ENCODE results near the gene CARD10.

CARD10 gene, protein sequence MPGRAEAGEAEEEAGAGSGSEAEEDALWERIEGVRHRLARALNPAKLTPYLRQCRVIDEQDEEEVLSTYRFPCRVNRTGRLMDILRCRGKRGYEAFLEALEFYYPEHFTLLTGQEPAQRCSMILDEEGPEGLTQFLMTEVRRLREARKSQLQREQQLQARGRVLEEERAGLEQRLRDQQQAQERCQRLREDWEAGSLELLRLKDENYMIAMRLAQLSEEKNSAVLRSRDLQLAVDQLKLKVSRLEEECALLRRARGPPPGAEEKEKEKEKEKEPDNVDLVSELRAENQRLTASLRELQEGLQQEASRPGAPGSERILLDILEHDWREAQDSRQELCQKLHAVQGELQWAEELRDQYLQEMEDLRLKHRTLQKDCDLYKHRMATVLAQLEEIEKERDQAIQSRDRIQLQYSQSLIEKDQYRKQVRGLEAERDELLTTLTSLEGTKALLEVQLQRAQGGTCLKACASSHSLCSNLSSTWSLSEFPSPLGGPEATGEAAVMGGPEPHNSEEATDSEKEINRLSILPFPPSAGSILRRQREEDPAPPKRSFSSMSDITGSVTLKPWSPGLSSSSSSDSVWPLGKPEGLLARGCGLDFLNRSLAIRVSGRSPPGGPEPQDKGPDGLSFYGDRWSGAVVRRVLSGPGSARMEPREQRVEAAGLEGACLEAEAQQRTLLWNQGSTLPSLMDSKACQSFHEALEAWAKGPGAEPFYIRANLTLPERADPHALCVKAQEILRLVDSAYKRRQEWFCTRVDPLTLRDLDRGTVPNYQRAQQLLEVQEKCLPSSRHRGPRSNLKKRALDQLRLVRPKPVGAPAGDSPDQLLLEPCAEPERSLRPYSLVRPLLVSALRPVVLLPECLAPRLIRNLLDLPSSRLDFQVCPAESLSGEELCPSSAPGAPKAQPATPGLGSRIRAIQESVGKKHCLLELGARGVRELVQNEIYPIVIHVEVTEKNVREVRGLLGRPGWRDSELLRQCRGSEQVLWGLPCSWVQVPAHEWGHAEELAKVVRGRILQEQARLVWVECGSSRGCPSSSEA

DNA sequence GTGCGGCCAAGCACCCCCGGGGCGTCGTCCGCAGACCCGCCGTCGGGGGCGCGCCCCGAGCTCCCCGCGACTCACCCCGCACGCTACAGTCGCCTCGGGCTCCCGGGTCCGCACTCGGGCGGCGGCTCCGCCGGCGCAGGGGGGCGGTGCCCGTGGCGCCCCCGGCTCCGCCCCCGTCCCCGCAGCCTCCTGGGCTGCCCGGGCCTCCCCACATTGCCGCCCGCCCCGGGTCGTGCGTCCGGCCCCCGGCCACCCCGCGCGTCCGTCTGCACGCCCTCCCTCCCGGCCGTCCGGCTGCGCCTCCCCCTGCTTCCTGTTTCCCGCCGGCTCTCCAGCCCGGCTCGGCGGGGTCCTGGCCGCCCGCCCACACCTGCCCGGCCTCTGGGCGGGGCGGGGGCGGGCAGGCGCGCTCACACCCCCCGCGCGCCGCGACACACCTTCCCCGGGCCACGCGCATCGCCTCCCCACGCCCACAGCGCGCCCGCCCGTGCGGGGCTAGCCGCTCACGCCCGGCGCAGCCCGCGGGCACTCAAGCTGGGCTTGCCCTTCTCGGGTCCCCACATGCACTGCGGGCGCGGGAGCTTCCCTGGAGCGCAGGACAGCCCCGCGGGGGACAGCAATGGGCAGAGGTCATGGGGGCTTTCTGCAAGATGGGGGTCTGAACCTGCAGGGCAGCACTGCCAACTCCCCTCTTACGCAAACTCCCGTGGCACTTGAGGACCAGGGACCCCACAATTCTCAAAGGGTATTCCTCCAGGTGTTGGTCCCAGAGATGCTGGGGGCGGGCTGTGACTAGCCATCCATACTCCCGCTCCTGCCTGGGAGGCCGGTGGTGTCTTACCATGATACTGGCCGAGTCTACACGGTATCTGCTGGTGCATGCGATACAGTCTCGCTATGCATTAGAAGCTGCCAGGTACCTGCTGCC is at the start of gene CARD10:
CARD10 (minus strand) TSS at position 148 of the 928 bp plus-strand sequence. CDS start 215 bp downstream, outside the sequence.
- no peak for DNase-seq (ENCODE audit: low spot score)

DNA sequence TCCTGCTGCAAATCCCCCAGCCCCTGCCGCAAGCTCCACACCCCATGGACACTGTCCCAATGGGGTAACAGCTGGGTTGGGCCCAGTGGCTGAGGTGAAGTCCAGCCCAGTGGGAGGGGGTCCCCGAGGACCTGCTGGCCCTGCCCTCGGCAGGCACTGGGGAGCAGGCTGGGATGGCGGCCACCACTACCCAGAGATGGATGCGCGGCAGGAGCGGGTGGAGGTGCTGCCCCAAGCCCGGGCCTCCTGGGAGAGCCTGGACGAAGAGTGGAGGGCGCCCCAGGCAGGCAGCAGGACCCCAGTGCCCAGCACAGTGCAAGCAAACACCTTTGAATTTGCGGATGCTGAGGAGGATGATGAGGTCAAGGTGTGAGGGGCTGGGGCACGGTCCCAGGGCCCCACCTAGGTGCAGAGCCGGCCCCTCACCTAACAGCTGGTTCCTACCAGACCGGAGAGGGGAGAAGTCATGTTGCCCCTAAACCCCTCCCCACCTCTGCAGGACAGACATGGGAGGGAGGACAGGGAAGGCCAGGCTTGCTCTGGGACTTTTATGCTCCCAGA is 49.3 kb upstream of the CARD10 start:
- no peak for DNase-seq (ENCODE audit: low spot score)

DNA sequence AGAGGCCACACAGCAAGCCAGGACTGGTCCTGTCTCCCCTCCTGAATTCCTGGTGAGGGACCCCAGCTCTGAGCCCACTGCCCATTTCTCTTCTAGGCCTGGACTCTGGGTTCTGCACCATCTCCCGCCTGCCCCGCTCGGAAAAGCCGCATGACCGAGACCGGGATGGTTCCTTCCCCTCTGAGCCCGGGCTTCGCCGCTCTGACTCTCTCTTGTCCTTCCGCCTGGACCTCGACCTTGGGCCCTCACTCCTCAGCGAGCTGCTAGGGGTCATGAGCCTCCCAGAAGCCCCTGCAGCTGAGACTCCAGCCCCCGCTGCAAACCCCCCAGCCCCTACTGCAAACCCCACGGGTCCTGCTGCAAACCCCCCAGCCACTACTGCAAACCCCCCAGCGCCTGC is 48.8 kb upstream of the CARD10 start:
- DNase-seq (ENCODE audit: low spot score), result peak; percentile 11

DNA sequence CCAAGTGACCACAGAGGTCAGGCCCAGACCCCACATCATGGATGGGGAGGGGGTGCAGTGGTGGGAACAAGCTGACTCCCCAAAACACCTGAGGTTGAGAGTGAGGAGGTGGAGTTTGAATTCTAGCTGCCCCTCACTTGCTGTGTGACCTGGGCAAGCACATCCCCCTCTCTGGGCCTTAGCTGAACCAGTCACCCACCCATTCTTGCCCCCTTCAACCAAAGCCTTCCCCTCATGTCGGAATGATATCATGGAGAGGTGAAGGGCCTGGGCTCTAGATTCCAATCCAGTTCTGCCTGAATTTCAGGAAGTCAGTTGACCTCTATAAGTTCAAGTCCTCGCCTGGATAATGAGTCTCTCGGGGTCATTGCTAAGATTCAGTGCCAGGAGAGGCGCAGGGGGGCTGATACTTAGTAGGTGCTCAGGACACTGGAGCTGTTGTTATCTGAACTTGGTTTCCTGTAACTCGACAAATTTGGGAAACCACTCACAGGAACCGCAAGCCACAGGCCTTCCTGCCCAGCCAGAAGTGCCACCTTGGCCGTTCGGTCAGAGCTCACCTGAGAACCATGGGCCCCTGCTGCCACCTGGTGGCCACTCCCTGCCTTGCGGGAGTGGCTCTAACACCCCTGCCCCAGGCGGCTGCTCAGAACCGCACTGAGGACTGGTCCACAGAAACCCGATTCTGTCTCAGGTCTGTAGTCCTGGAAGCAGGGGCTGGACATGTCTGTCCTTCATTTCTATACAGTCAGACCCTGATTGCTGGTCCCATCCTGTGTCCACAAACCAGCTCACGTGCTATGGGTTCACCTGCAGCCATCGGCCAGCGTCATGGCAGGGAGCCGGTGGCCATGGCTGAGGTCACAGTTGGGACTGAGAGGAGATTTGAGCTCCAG is 47.9 kb upstream of the CARD10 start:
- peak; percentile 74 for DNase-seq (ENCODE audit: low spot score)

DNA sequence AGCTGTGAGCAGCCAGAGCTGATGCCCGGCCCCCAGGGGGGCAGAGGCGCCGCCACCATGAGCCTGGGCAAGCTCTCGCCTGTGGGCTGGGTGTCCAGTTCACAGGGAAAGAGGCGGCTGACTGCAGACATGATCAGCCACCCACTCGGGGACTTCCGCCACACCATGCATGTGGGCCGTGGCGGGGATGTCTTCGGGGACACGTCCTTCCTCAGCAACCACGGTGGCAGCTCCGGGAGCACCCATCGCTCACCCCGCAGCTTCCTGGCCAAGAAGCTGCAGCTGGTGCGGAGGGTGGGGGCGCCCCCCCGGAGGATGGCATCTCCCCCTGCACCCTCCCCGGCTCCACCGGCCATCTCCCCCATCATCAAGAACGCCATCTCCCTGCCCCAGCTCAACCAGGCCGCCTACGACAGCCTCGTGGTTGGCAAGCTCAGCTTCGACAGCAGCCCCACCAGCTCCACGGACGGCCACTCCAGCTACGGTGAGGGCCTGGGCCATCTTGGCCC is 47.2 kb upstream of the CARD10 start:
- DNase-seq (ENCODE audit: low spot score), result peak; percentile 63

DNA sequence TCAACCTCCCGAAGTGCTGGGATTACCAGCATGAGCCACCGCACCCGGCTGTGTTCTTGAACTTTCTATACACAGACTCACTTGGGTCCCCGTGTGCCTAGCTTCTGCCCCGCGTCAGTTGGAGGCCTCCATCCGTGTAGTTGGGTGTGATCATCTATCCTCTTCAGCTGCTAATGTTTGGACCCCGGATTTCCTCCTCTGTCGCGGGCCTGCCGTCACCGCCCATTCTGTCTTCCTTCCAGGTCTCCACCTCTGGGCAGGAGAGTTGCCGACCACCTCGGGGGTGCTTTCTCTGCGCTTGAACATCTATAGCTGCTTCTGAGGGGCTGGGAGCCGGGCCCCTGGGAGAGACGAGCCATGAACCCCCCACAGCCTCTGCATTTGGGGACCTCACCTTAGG is 46.6 kb upstream of the CARD10 start:
- peak; percentile 16 for DNase-seq (ENCODE audit: low spot score)

DNA sequence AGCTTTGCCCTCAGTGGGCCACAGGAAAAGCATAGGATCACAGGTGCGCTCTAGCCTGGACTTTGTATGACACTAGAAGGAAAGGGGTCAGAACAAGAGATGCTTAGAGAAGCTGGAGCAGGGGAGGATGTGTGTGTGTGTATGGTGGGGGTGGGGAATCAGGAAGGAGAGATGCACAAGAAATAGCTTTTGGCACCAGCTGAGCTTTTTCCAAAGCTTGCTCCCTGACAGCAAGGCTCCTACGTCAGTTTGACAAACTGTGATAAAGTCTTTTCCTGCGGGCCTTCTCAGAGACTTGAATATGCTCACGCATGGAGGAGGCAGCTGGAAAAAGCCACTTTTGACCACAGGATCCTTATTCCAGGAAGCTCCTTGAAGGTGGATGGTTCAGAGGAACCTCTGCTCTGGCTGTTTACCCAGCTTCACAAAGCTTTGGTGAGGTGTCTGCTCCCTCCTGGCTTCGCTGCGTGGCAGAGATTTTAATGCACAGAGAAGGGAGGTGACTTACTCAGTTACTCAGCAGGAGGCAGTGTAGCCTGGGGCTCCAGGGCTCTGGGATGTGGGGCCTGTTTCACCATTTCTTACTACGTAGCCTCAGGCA is 45.0 kb upstream of the CARD10 start:
- peak; percentile 67 for DNase-seq (ENCODE audit: low spot score)

DNA sequence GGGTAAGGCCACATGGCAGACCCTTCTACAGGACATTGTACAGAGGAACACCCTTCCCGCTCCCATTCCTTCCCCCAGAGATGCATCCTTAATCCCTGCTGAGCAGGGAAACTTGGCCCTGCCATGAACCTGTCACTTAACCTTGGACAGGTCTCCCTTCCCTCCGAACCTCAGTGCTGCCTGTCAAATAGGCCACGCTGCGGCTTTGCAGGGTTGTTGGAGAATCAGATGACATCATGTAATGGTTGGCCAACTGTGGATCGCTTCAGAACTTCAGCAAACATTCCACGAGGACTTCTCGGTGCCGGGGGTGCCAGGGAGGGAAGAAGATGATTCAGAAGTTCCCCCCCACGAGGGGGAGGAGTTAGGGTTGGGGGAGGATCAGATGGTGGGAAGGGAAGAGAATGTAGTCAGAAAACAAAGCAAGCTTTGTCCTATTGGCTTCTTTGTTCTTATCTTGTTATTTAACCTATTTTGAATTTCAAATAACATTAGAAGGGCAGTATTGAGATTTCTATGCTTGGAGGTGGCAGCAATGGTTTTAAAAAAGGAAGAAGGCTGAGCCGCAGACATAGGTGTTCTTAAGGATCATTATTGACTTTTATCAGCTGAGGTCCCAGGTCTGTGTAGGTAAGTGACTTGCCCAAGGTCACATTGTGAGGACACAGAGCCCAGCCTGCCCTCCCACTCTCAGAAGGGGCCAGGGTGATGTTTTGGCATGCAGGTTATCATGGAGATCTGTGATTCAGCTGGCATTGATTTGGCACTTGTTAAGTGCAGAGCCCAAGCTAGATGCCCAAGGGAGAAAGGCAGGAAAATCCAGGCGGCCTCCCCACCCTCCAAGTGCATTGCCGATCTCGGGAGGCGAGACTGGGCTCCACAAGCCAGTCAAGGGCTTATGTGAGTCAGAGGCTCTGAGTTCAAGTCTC is 44.2 kb upstream of the CARD10 start:
- peak; percentile 98 for DNase-seq (ENCODE audit: low spot score)

DNA sequence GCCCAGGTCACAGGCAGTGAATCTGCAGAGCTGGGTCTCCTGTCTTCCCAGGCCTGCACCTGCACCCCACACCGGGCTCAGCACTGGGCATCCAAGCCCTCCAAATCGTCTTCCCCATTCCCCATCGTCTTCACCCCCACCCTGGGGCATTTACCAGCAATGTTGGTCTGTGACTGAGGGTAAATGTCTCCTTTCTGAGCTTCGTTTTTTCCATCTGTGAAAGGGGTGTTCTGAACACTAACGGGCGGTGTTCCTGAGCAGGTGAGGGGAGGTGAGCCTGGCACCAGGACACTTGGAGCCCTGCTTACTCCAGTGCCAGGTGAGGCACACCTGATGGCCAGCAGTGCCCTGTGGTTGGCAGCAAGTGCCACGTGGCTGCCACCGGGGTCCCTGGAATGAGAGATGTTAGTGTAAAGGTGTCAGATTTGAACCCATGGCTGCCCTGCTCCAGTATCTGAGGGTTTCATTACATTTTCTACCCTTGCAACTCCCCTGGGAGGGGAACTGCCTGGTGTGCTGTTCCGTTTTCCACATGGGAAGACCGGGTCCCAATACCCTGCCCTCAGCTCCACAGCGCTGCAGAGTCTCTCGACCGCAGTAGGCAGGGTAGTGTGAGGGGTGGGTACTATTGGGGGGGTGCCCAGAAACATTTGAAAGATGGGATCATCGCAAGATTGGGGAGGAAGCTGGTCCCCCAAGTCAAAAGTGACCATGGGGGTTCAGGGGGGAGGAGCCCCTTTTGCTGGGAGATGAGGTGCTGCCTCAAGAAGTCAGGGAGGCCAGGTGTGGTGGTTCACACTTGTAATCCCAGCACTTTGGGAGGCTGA is 43.0 kb upstream of the CARD10 start:
- peak; percentile 35 for DNase-seq (ENCODE audit: low spot score)

DNA sequence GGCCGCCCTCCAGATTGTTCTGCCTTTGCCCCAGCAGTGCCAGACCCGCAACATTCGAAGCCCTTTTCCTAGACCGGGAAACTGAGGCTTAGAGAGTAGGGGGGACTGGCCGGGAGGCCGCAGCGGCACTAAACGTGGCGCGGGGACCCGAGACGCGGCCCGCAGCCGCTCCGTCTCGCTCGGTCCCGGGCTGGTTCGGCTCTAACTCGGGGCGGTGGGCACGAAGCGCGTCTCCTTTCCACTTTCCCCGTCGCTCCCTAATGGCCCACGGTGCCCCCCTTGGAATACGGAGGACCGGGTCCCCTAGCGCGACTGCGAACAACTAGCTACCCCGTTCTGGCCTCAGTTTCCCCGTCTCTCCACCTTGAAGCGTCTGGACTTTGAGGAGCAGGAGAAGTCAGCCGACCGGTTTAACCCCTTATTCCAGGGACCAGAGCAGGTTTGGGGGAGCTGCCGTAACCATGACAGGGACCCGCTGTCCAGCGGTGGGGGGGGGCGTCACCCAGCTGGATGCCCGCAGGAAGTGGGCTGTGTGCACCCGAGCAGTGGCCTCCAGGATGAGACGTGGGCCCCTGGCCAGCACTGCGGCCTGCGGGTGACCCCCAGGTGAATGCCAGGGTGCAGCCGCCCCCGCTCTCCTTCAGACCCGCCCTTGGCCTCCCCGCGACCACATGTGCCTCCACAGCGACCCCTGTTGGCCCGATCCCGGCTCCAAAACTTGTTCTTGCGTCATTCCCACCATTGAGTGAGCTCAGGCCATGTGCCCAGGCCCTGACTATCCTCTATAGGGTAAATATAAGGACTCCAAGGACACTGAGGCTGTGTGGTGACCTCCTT is 42.2 kb upstream of the CARD10 start:
- peak; percentile 90 for DNase-seq (ENCODE audit: low spot score)

DNA sequence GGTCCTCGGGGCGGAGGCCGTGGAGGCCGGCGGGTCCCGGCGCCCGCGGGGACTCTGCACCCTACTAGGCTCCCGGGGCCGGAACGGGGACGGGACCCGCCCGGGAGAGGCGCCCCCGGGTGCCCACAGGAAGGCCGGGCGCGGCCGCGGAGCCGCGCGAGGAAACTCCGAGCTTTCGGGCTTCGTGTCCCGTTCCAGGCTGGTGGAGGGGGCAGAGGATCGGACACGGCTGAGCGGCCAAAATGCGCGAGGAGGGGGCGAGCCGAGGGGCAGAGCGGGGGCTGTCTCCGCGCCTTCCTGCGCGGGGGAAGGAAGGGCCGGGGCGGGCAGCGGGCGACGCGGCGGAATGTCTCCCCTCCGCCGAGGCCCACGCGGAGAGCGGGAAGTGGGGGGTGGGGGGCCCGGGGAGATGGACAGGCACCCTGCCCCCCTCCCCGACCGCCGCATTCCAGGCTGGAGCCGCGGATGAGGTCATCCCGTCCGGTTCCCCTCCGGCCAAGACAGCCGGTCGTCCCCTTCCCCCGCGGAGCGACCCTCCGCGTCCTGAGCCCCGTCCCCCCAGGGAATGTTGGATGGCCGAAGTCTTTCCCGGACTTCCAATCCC is 41.5 kb upstream of the CARD10 start:
- DNase-seq (ENCODE audit: low spot score), result peak; percentile 40

DNA sequence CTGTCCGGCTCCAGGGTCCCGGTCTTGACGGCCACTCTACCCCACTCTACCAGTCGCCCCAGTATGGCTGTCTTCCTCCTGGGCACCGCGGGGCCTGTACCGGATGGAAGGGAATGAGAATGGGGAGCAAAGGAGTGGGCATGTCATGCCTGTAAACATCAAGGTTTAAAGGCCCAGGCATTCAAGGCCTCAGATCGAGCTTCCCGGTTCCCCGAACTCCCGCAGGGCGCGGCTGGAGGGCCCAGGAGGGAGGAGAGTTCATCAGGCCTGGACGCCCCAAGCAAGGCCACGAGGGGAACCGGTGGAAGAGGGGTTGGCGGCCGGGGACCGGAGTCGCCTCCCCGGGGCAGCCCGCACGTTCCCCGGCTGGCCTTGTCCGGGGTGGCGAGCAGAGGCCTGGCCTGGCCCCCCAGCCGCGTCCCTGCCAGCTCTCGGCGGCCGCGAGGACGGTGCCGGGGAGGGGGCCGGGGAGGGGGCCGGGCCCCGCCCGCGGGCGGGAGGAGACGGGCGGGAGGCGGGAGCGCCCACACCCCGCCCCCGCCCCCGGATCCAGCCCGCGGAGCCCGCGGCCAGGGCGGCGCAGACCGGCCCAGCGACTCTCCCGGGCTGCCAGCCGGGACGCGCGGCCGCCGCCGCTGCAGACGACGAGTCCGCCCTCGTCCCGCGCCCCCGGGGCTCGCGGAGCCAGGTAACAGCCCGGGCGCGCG is 40.8 kb upstream of the CARD10 start, which contains the start of gene CDC42EP1:
CDC42EP1 (plus strand) TSS at position 580 of the 707 bp plus-strand sequence. CDS start 5,870 bp downstream, outside the sequence.
- peak; percentile 81 for DNase-seq (ENCODE audit: low spot score)

DNA sequence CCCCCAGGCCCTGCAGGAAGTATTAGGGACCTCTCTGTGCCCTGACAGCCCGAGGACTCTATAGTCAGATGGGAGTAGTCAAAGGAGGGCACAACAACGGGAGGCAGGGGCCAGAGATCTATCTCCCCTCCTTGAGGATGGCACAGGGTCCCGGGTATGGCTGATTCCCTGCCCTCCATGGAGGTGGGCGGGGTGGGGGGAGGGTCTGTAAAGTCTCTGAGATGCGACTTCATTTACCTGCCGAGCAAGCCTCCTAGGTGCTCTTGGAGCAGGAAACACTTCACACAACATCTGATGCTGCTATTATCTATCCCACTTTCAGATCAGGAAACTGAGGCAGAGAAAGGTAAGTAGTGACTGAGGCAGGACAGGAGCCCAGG is 40.3 kb upstream of the CARD10 start:
- DNase-seq (ENCODE audit: low spot score), result no peak

DNA sequence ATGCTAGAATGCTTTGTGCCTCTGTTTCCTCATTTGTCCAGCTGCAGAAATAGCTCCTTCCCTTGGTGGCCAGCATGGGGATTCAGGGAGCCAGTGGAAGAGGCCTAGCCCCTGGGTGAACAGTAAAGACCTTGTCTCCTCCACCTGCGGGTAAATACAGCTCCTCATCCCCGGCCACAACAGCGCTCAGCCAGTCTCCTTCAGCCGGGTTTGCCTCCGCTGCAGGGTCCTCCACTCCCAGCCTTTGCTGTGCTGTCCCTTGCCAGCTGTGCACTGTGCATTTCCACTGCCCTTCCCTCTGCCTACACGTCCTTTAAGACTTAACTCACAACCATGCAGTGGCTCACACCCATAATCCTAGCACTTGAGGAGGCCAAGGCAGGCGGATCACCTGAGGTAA is 39.6 kb upstream of the CARD10 start:
- DNase-seq (ENCODE audit: low spot score), result peak; percentile 20

DNA sequence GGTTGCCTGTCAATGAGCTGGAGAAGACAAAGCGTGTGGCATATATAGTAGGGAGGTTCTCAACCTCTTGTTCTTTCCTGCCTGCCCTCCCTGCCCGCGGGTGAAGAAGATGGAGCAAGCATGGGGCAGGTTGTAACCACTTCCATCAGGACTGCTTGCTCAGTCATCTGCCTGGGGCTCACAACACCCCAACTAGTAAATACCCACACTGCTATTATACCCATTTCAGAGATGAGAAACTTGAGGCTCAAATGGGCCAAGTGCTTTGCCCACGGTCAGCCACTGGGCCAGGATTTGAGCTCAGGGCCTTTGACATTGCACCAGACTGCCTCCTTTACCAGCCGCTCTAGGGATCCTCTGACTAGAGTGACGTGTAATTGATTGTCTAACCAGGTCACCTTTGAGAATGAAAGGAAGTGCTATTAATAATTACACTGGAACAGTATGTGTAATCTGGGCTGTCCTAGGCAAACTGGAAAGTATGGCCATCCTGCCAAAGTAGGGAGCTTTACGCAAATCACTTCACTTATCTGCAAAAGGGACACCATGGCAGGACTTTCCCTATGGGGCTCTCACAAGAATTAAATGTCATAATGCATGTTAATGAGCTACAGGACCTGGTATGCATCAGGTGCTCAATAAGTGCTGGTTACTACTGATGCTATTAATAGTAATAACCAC is 38.2 kb upstream of the CARD10 start:
- no peak for DNase-seq (ENCODE audit: low spot score)
